IMR-90 (cell line): Measurements from ENCODE around the gene PPP6R1. TPM values are rescaled to one million over a fixed set of nuclear protein-coding genes. Genes with fewer than 3 reads are reported as not detected.

Experiments used
- ATAC-seq: fragments of 200-7000 bp; cut with Tn5 transposase; 2 replicates; pipeline ENCODE4 v1.9.1; 2020; ENCODE audit warnings: low read depth, mild to moderate bottlenecking, moderate library complexity
- BruUV-seq: library from RNA; stranded (reverse); fragments of 400-500 nt; replicated peaks from 2 replicates; lab custom pipeline; 2021; lab: Mats Ljungman, UMichigan
- CTCF ChIA-PET: fragments of 300-600 bp; formaldehyde crosslinking; extraction: SDS; loops from one replicate; lab custom pipeline; 2021; ENCODE audit warnings: antibody characterized with exemption; lab: Yijun Ruan, JAX
- POLR2A ChIA-PET: fragments of 300-600 bp; sonication (Branson Sonifier 250); formaldehyde crosslinking; loops from one replicate; lab custom pipeline; 2022; ENCODE audit warnings: antibody characterized with exemption; ENCODE audit not compliant: unreplicated experiment; lab: Charles Lee
- DNase-seq: peaks from one replicate; pipeline ENCODE4 v3.0.0; 2013
- H2AFZ ChIP-seq: replicated peaks from 2 replicates; pipeline ENCODE3; 2013; ENCODE audit warnings: low read length, mild to moderate bottlenecking; ENCODE audit not compliant: poor library complexity
- H2AK5ac ChIP-seq: 2 replicates; pipeline ENCODE4 v1.6.1; 2013; ENCODE audit warnings: low read depth, low read length, inconsistent platforms
- H2AK9ac ChIP-seq: replicated peaks from 2 replicates; pipeline ENCODE3; 2013; ENCODE audit warnings: mild to moderate bottlenecking, low read depth, low read length, moderate library complexity; ENCODE audit not compliant: poor library complexity
- H2BK120ac ChIP-seq: 2 replicates; pipeline ENCODE4 v1.6.1; 2013; ENCODE audit warnings: low read depth, low read length, inconsistent platforms
- H2BK15ac ChIP-seq: 3 replicates; pipeline ENCODE4 v1.6.1; 2013; ENCODE audit warnings: low read depth, low read length, inconsistent platforms
- H2BK20ac ChIP-seq: 2 replicates; pipeline ENCODE4 v1.6.1; 2013; ENCODE audit warnings: low read depth, mild to moderate bottlenecking, inconsistent platforms, low read length, moderate library complexity
- H2BK5ac ChIP-seq: 2 replicates; pipeline ENCODE4 v1.6.1; 2013; ENCODE audit warnings: mild to moderate bottlenecking, low read depth, low read length, inconsistent platforms; ENCODE audit not compliant: poor library complexity, severe bottlenecking
- H3K14ac ChIP-seq: replicated peaks from 2 replicates; pipeline ENCODE4 v1.6.1; 2013; ENCODE audit warnings: low read depth, low read length, inconsistent platforms
- H3K18ac ChIP-seq: 2 replicates; pipeline ENCODE4 v1.6.1; 2013; ENCODE audit warnings: low read depth, low read length, control low read depth
- H3K23ac ChIP-seq: 2 replicates; pipeline ENCODE4 v1.6.1; 2013; ENCODE audit warnings: low read depth, low read length, inconsistent platforms
- H3K27ac ChIP-seq: 2 replicates; pipeline ENCODE4 v1.5.1; 2013; ENCODE audit warnings: mild to moderate bottlenecking, control low read depth, low read length; ENCODE audit not compliant: insufficient read depth
- H3K27me3 ChIP-seq: 2 replicates; pipeline ENCODE4 v1.6.1; 2013; ENCODE audit warnings: low read length; ENCODE audit not compliant: control insufficient read depth, insufficient read depth
- H3K36me3 ChIP-seq: 2 replicates; pipeline ENCODE4 v1.6.1; 2013; ENCODE audit warnings: low read length, mixed read lengths; ENCODE audit not compliant: control insufficient read depth, insufficient read depth
- H3K4ac ChIP-seq: 2 replicates; pipeline ENCODE4 v1.6.1; 2013; ENCODE audit warnings: low read depth, low read length, inconsistent platforms
- H3K4me1 ChIP-seq: 2 replicates; pipeline ENCODE4 v1.6.1; 2013; ENCODE audit warnings: low read length, mixed read lengths; ENCODE audit not compliant: control insufficient read depth, insufficient read depth
- H3K4me2 ChIP-seq: 2 replicates; pipeline ENCODE4 v1.6.1; 2013; ENCODE audit warnings: low read depth, mild to moderate bottlenecking, control low read depth, low read length, moderate library complexity
- H3K4me3 ChIP-seq: 2 replicates; pipeline ENCODE4 v1.5.1; 2013; ENCODE audit warnings: low read depth, mild to moderate bottlenecking, control low read depth, low read length, moderate library complexity; ENCODE audit not compliant: insufficient read depth
- H3K56ac ChIP-seq: 2 replicates; pipeline ENCODE4 v1.6.1; 2013; ENCODE audit warnings: low read length, inconsistent platforms; ENCODE audit not compliant: insufficient read depth; ENCODE audit errors: extremely low read depth
- H3K79me1 ChIP-seq, 2 experiments: 2 replicates each; pipeline ENCODE4 v1.6.1; 2013; ENCODE audit warnings: low read length in 2 of 2, inconsistent platforms in 1 of 2, low read depth in 1 of 2
- H3K9ac ChIP-seq: 2 replicates; pipeline ENCODE4 v1.6.1; 2013; ENCODE audit warnings: low read depth, low read length, control low read depth
- H3K9me1 ChIP-seq: 2 replicates; pipeline ENCODE4 v1.6.1; 2013; ENCODE audit warnings: low read length, inconsistent platforms; ENCODE audit not compliant: insufficient read depth
- H3K9me3 ChIP-seq: 2 replicates; pipeline ENCODE4 v1.6.1; 2013; ENCODE audit warnings: low read length; ENCODE audit not compliant: control insufficient read depth, insufficient read depth
- H4K20me1 ChIP-seq: 2 replicates; pipeline ENCODE4 v1.6.1; 2013; ENCODE audit warnings: low read length, inconsistent platforms; ENCODE audit not compliant: insufficient read depth
- H4K5ac ChIP-seq: 2 replicates; pipeline ENCODE4 v1.6.1; 2013; ENCODE audit warnings: mild to moderate bottlenecking, low read depth, low read length, control low read depth
- H4K8ac ChIP-seq, 2 experiments: 2 replicates each; pipeline ENCODE4 v1.6.1; 2013; ENCODE audit warnings: low read depth in 2 of 2, low read length in 2 of 2, control low read depth in 1 of 2, inconsistent platforms in 1 of 2
- H4K91ac ChIP-seq: 2 replicates; pipeline ENCODE4 v1.6.1; 2013; ENCODE audit warnings: low read depth, low read length, inconsistent platforms; ENCODE audit not compliant: insufficient read depth
- BHLHE40 ChIP-seq: fragments of 150-350 bp; IDR thresholded peaks from 2 replicates; pipeline ENCODE4 v1.6.1; 2016; ENCODE audit warnings: mild to moderate bottlenecking, low read depth, low read length
- CEBPB ChIP-seq: IDR thresholded peaks from 2 replicates; pipeline ENCODE4 v1.6.1; 2012; ENCODE audit warnings: low read depth, low read length, improper control_type of control experiment
- CHD1 ChIP-seq: IDR thresholded peaks from 2 replicates; pipeline ENCODE4 v1.6.1; 2012; ENCODE audit warnings: low read depth, low read length, improper control_type of control experiment
- CTCF ChIP-seq: conservative IDR thresholded peaks from 2 replicates; pipeline ENCODE4 v1.5.1; 2012; ENCODE audit warnings: mild to moderate bottlenecking, low read depth, low read length, improper control_type of control experiment
- ELK1 ChIP-seq: fragments of 150-350 bp; IDR thresholded peaks from 2 replicates; pipeline ENCODE4 v1.6.1; 2016; ENCODE audit warnings: low read depth, mild to moderate bottlenecking, low read length, moderate library complexity, borderline replicate concordance
- FOS ChIP-seq: fragments of 150-350 bp; IDR thresholded peaks from 2 replicates; pipeline ENCODE4 v1.6.1; 2016; ENCODE audit warnings: low read depth, low read length
- MAFK ChIP-seq: IDR thresholded peaks from 2 replicates; pipeline ENCODE4 v1.6.1; 2012; ENCODE audit warnings: low read depth, low read length, improper control_type of control experiment
- MAZ ChIP-seq: IDR thresholded peaks from 2 replicates; pipeline ENCODE4 v1.6.1; 2012; ENCODE audit warnings: low read depth, mild to moderate bottlenecking, low read length, improper control_type of control experiment, moderate library complexity, borderline replicate concordance
- MXI1 ChIP-seq: IDR thresholded peaks from 2 replicates; pipeline ENCODE4 v1.6.1; 2012; ENCODE audit warnings: low read depth, mild to moderate bottlenecking, low read length, moderate library complexity, borderline replicate concordance
- NFE2L2 ChIP-seq: fragments of 150-350 bp; IDR thresholded peaks from 2 replicates; pipeline ENCODE4 v1.6.1; 2016; ENCODE audit warnings: low read depth, mild to moderate bottlenecking, low read length
- POLR2A ChIP-seq: IDR thresholded peaks from 2 replicates; pipeline ENCODE4 v1.6.1; 2012; ENCODE audit warnings: mild to moderate bottlenecking, low read depth, low read length
- RAD21 ChIP-seq: IDR thresholded peaks from 2 replicates; pipeline ENCODE4 v1.6.1; 2012; ENCODE audit warnings: low read length, improper control_type of control experiment
- RCOR1 ChIP-seq: IDR thresholded peaks from 2 replicates; pipeline ENCODE4 v1.6.1; 2012; ENCODE audit warnings: mild to moderate bottlenecking, low read length, improper control_type of control experiment; ENCODE audit not compliant: insufficient replicate concordance
- RFX5 ChIP-seq: IDR thresholded peaks from 2 replicates; pipeline ENCODE4 v1.8.0; 2012; ENCODE audit warnings: low read depth, mild to moderate bottlenecking, low read length, moderate library complexity
- SMC3 ChIP-seq: fragments of 150-350 bp; IDR thresholded peaks from 2 replicates; pipeline ENCODE4 v1.6.1; 2016; ENCODE audit warnings: low read depth, mild to moderate bottlenecking, antibody characterized with exemption, low read length, moderate library complexity
- USF2 ChIP-seq: fragments of 150-350 bp; IDR thresholded peaks from 2 replicates; pipeline ENCODE4 v1.6.1; 2017; ENCODE audit warnings: mild to moderate bottlenecking, antibody characterized with exemption, low read length, low read depth
- WGBS, 2 experiments: methylation state at CpG; one replicate each; pipeline versions ENCODE4 v1.1.5 to v1.1.7; 2013; ENCODE audit warnings: missing lambda C conversion rate in 2 of 2; ENCODE audit not compliant: insufficient read length in 1 of 2; ENCODE audit errors: extremely low coverage in 2 of 2; 5-methylcytosine and 5-hydroxymethylcytosine counted together
- dilution Hi-C: fragments of 300-500 bp; cut with HindIII; formaldehyde crosslinking; loops from one replicate; pipeline ENCODE4 v1.14.3; 2018; ENCODE audit warnings: low sequenced_read_pairs; ENCODE audit not compliant: unreplicated experiment
- in situ Hi-C: fragments of 300-500 bp; cut with MboI; formaldehyde crosslinking; loops from 3 replicates; pipeline ENCODE4 v1.14.3; 2019; ENCODE audit warnings: low sequenced_read_pairs, inconsistent platforms, mixed read lengths
- intact Hi-C: fragments of 100-400 bp; cut with micrococcal nuclease; formaldehyde crosslinking; loops from 2 replicates; pipeline ENCODE4 v1.10.0; 2022
- polyA plus RNA-seq, 3 experiments: library from polyadenylated mRNA; depleted of rRNA; stranded (reverse); fragments of >200 nt; gene quantifications; 2 replicates each; pipeline ENCODE4 v1.2.3, GENCODE V29; 2012; ENCODE audit warnings: low replicate concordance in 1 of 3
- total RNA-seq: library from RNA; depleted of rRNA; stranded (reverse); fragments of >200 nt; gene quantifications from 2 replicates; pipeline ENCODE4 v1.2.3, GENCODE V29; 2012

Gene PPP6R1
- total and polyA plus RNA-seq, 2 of the 4 experiments (the other 2 are of a cell fraction), result 19.9 to 50.2 TPM

- no peak for ATAC-seq
- no peak overlapping the region for H3K4ac ChIP-seq
- H3K27ac ChIP-seq, result no peak overlapping the region
- H3K4me1 ChIP-seq, result no peaks in the 10 kb centered on the region
- 92% methylated on average over 4 of the region's 7 CpGs; no CpG with 5 or more reads in 1 of the 2 experiments for WGBS, 2 experiments
- TF ChIP-seq RCOR1 (no peak), RAD21 (no peak), POLR2A (no peak), BHLHE40 (no peak), SMC3 (no peak), CTCF (no peak), CHD1 (no peak), FOS (no peak), RFX5 (no peak), NFE2L2 (no peak), CEBPB (no peak), ELK1 (no peak), MAFK (no peak), USF2 (no peak), MXI1 (no peak), MAZ (no peak)
- no peaks in the 10 kb centered on the region for H3K27me3 ChIP-seq
- H3K4me3 ChIP-seq, result no peak overlapping the region
- H3K18ac ChIP-seq, result no peak overlapping the region
- POLR2A ChIA-PET, result no interaction called here
- in situ Hi-C loops, result no loop called here
- H2BK120ac ChIP-seq, result no peak overlapping the region
- dilution Hi-C loops, result no loop called here
- no peak for DNase-seq
- H4K5ac ChIP-seq, result no peak overlapping the region
- H2BK15ac ChIP-seq, result no peak overlapping the region
- peaks cover 1% of the 10 kb centered on the region for H3K9me1 ChIP-seq
- intact Hi-C loops, result no loop called here
- no peak overlapping the region for H2AK5ac ChIP-seq
- H3K9me3 ChIP-seq, result no peaks in the 10 kb centered on the region
- H2BK20ac ChIP-seq, result no peak overlapping the region
- H3K56ac ChIP-seq, result no peak overlapping the region
- H2BK5ac ChIP-seq, result no peak overlapping the region
- BruUV-seq, result no TSS peak
- no peak overlapping the region for H3K4me2 ChIP-seq
- H4K8ac ChIP-seq, result no peak overlapping the region
- H3K79me1 ChIP-seq, result peaks cover 8 to 45% of the 10 kb centered on the region in 2 experiments; a peak in 3 of 4 replicates
- no peak overlapping the region for H2AFZ ChIP-seq
- H4K91ac ChIP-seq, result no peak overlapping the region
- H4K20me1 ChIP-seq, result peaks cover 14% of the 10 kb centered on the region
- H3K36me3 ChIP-seq, result peaks cover 73% of the 10 kb centered on the region
- CTCF ChIA-PET, result interaction anchor here (0.7 kb wide), 1 partner anchor 175 kb away, joined by 3 read pairs; no protein-coding TSS in a partner anchor
- H3K9ac ChIP-seq, result no peak overlapping the region
- H3K14ac ChIP-seq, result no peak overlapping the region
- H2AK9ac ChIP-seq, result no peak overlapping the region
- H3K23ac ChIP-seq, result no peak overlapping the region
Observed at GRCh38 chr19:55242517-55242916, 16.3 kb downstream of the PPP6R1 start.
